ENCODE measurements around the gene HPCAL4. TPM values are rescaled to one million over a fixed set of nuclear protein-coding genes. Genes with fewer than 3 reads are reported as not detected.

The HPCAL4 gene
- total RNA-seq, 4 donors from 2014 or later: 0.14 to 0.16 TPM; not detected in 2

DNA sequence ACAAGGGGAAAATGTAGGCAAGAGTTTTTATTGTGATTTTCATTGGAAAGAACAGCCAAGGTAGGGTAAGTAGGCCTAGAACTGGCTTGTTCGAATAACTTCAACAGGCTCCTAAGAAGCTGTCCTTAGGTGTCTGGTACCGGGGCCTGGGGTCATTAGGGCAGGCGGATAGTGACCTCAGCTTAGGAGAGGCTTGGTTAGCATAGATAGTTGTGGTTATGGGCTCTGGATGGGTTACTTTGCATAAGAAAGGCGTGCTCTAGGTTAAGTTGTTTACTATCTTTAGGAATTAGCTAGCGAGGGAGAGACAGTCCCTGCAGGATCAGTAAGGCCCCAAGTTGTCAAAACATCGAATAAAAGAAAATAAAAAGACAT lies 20.7 kb upstream of the HPCAL4 start:
- H3K9me3 ChIP-seq: no peaks in the 10 kb centered on the region
- in situ Hi-C loops (cut with MboI; ENCODE audit: low pct_ligation_motif_present in 1 of 4, low pct_unique_long_range_greater_than_20kb in 1 of 4, low sequenced_read_pairs in 3 of 4) (loop anchor here in 1 of 4 donors (5.0 kb wide), 1 partner anchor 40 kb away; the partner anchor contains the start of gene NT5C1A), intact Hi-C loops (cut with DNase I; ENCODE audit: low total_unique reads) (no loop called here)
- no peak overlapping the region for H3K4me3 ChIP-seq
- peaks cover 38% of the 10 kb centered on the region for H3K27me3 ChIP-seq
- H3K27ac ChIP-seq: no peak overlapping the region
- TF ChIP-seq EP300 (IDR thresholded peaks at IDR 0.05; ENCODE audit: low read depth): no peak
- no peak for TF ChIP-seq POLR2A (IDR thresholded peaks at IDR 0.05)
- TF ChIP-seq, protein P1, sequence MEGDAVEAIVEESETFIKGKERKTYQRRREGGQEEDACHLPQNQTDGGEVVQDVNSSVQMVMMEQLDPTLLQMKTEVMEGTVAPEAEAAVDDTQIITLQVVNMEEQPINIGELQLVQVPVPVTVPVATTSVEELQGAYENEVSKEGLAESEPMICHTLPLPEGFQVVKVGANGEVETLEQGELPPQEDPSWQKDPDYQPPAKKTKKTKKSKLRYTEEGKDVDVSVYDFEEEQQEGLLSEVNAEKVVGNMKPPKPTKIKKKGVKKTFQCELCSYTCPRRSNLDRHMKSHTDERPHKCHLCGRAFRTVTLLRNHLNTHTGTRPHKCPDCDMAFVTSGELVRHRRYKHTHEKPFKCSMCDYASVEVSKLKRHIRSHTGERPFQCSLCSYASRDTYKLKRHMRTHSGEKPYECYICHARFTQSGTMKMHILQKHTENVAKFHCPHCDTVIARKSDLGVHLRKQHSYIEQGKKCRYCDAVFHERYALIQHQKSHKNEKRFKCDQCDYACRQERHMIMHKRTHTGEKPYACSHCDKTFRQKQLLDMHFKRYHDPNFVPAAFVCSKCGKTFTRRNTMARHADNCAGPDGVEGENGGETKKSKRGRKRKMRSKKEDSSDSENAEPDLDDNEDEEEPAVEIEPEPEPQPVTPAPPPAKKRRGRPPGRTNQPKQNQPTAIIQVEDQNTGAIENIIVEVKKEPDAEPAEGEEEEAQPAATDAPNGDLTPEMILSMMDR (IDR thresholded peaks at IDR 0.05): no peak
- TF ChIP-seq POLR2AphosphoS5 (IDR thresholded peaks at IDR 0.05): no peak
- H3K4me1 ChIP-seq: no peaks in the 10 kb centered on the region
- H3K36me3 ChIP-seq: no peaks in the 10 kb centered on the region
- DNase-seq: no peak
- WGBS, 2 donors (ENCODE audit: low coverage in 1 of 2): 71 to 80% methylated on average over 4 to 6 of the region's 6 CpGs

DNA sequence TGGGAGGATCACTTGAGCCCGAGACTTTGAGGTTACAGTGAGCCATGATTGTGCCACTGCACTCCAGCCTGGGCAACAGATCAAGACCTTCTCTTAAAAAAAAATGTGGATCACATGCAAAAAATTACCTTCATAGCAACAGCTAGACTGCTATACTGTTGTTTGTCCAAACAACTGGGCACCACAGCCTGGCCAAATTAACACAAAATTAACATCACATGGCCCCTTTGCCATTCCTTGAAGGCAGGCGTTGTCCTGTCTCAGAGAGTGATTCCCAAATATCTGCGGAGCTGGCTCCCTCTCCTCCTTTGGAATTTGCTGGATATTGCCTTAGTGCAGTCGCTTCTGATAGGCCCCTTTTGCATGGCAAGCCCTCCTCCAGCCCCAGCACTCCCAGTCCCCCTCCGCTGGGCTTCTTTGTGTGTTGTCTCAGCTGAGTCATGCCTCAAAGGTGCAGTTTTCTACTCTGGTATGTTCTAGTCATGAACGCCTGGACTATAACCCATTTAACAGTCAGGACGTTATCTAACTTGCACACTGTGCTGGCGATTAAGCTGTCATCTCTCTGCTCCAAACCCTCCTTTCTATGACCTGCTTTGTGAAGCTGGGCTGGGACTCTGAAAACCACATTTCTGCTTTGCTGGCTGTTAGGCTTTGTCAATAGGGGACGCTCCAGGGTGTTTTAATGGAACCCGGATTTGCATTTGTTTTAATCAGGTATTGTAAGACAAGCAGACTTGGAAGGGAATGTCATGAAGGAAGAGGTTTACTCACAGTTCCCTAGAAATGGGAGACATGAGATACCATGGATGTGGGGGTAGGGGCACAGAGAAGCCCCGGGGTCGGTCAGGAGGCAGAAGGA lies 20.1 kb upstream of the HPCAL4 start:
- Histone ChIP-seq H3K4me1 (no peaks in the 10 kb centered on the region), H3K9me3 (no peaks in the 10 kb centered on the region), H3K27ac (no peak overlapping the region), H3K36me3 (no peaks in the 10 kb centered on the region), H3K27me3 (peaks cover 34% of the 10 kb centered on the region), H3K4me3 (no peak overlapping the region)
- 63 to 80% methylated on average over 3 to 12 of the region's 12 CpGs for WGBS, 2 donors (ENCODE audit: low coverage in 1 of 2)
- TF ChIP-seq EP300 (IDR thresholded peaks at IDR 0.05; ENCODE audit: low read depth): no peak
- TF ChIP-seq POLR2A (IDR thresholded peaks at IDR 0.05): no peak
- TF ChIP-seq, protein P1 (IDR thresholded peaks at IDR 0.05): no peak
- TF ChIP-seq POLR2AphosphoS5 (IDR thresholded peaks at IDR 0.05): no peak
- DNase-seq: no peak
- intact Hi-C loops (cut with DNase I; ENCODE audit: low total_unique reads) (no loop called here), in situ Hi-C loops (cut with MboI; ENCODE audit: low pct_ligation_motif_present in 1 of 4, low pct_unique_long_range_greater_than_20kb in 1 of 4, low sequenced_read_pairs in 3 of 4) (loop anchor here in 1 of 4 donors (5.0 kb wide), 1 partner anchor 39 kb away; the partner anchor contains the start of gene NT5C1A)

DNA sequence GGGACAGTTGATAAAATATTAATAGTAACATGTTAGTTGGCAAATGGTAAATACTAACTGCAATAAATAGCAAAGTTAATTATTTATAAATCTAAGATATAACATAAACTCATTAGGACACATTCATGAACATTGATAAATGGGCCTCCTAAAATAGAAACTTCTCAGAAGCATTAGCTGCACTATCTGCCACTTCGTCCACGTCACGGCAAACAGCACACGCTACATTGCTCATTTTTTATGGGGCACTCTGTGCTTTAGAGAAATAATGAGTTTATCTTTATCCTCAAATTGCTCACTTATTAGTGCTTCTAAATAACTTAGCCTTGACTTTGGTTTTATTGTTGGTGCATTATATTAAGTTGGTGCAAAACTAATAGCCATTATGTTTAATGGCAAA lies 16.3 kb upstream of the HPCAL4 start:
- DNase-seq: no peak
- in situ Hi-C loops (cut with MboI; ENCODE audit: low pct_ligation_motif_present in 1 of 4, low pct_unique_long_range_greater_than_20kb in 1 of 4, low sequenced_read_pairs in 3 of 4): no loop called here
- Histone ChIP-seq H3K4me1 (no peaks in the 10 kb centered on the region), H3K36me3 (no peaks in the 10 kb centered on the region), H3K27me3 (peaks cover 12% of the 10 kb centered on the region), H3K27ac (no peak overlapping the region), H3K4me3 (no peak overlapping the region), H3K9me3 (no peaks in the 10 kb centered on the region)
- intact Hi-C loops (cut with DNase I; ENCODE audit: low total_unique reads): no loop called here
- TF ChIP-seq, protein P1 (IDR thresholded peaks at IDR 0.05): no peak
- no peak for TF ChIP-seq POLR2AphosphoS5 (IDR thresholded peaks at IDR 0.05)
- 92 to 98% methylated on average over 4 of the region's 4 CpGs for WGBS, 2 donors (ENCODE audit: low coverage in 1 of 2)

DNA sequence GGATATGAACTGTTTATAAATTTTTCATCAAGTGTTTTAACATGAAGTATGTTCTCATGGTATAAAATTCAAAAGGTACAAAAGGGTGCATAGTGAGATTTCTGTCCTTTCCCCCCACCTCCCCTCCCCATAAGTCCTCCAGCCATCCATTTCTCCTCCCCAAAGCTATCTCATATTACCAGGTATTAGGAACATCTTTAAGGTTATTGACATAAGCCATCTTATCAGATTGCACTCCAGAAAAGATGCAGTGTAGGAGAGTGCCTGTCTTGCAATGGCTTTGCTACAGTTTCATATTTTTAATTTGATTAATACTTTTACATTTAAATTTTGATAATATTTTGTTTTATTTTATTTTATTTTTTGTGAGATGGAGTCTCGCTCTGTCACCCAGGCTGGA lies 13.5 kb upstream of the HPCAL4 start:
- WGBS, 2 donors (ENCODE audit: low coverage in 1 of 2): 93 to 100% methylated on average over 1 of the region's 1 CpG
- Histone ChIP-seq H3K9me3 (no peaks in the 10 kb centered on the region), H3K4me3 (no peak overlapping the region), H3K27ac (no peak overlapping the region), H3K27me3 (peaks cover 4% of the 10 kb centered on the region), H3K4me1 (peaks cover 0 to 3% (median 1%) of the 10 kb centered on the region in 4 donors), H3K36me3 (no peaks in the 10 kb centered on the region)
- no peak for DNase-seq
- TF ChIP-seq EP300 (IDR thresholded peaks at IDR 0.05; ENCODE audit: low read depth) (no peak), POLR2A (IDR thresholded peaks at IDR 0.05) (no peak), POLR2AphosphoS5 (IDR thresholded peaks at IDR 0.05) (no peak)
- TF ChIP-seq, protein P1 (IDR thresholded peaks at IDR 0.05): no peak
- intact Hi-C loops (cut with DNase I; ENCODE audit: low total_unique reads): no loop called here
- in situ Hi-C loops (cut with MboI; ENCODE audit: low pct_ligation_motif_present in 1 of 4, low pct_unique_long_range_greater_than_20kb in 1 of 4, low sequenced_read_pairs in 3 of 4): no loop called here
